Lower leg skin (tissue), 3 donors: ENCODE results near the gene PGBD5.

Experiments
- POLR2A ChIP-seq, 2 donors: fragments of 450-650 bp; IDR thresholded peaks; one replicate each; pipeline ENCODE4 v1.6.1; 2016 to 2017; ENCODE audit warnings: antibody characterized with exemption in 2 of 2, mild to moderate bottlenecking in 1 of 2, moderate library complexity in 1 of 2
- TF ChIP-seq, protein P1 (sequence below), 3 donors: fragments of 450-650 bp; IDR thresholded peaks; one replicate each; pipeline ENCODE4 v1.5.1; 2016; ENCODE audit warnings: antibody characterized with exemption in 3 of 3, mild to moderate bottlenecking in 3 of 3, moderate library complexity in 2 of 3

DNA sequence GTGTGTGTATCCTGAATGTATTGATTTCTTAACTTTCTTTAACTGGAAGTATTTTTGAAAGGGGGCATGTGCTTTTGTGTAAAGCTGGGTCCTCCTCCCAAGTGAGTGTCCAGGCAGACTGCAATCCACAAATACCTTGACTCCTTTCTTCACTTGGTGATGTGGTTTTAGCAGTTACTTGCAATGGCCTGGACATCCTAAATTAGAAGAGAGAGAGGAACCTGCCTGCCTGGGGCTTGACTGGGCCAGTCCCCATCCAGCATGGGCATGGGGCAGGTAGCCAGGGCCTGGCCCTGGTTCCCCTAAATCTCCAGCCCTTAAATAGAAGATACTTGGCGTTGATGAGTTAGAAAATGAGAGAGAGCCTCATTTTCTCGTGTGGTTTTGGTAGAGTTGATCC is 159.7 kb downstream of the PGBD5 start:
- TF ChIP-seq, protein P1, sequence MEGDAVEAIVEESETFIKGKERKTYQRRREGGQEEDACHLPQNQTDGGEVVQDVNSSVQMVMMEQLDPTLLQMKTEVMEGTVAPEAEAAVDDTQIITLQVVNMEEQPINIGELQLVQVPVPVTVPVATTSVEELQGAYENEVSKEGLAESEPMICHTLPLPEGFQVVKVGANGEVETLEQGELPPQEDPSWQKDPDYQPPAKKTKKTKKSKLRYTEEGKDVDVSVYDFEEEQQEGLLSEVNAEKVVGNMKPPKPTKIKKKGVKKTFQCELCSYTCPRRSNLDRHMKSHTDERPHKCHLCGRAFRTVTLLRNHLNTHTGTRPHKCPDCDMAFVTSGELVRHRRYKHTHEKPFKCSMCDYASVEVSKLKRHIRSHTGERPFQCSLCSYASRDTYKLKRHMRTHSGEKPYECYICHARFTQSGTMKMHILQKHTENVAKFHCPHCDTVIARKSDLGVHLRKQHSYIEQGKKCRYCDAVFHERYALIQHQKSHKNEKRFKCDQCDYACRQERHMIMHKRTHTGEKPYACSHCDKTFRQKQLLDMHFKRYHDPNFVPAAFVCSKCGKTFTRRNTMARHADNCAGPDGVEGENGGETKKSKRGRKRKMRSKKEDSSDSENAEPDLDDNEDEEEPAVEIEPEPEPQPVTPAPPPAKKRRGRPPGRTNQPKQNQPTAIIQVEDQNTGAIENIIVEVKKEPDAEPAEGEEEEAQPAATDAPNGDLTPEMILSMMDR (IDR thresholded peaks at IDR 0.05), result no peak
- TF ChIP-seq POLR2A (IDR thresholded peaks at IDR 0.05), result no peak
